NCI-H524 treated with DMSO at 0.1 percent for 48 hours (cell line): ENCODE data around the gene CNIH3.
"Not testable (repeated sequence)": the region's sequence is repeated elsewhere in the genome, so short reads cannot be mapped to it uniquely, and the experiment has no call there.

Experiments
- DNase-seq: peaks from one replicate; lab custom pipeline; 2025; lab: John Stamatoyannopoulos, UW

CNIH3 gene

DNA sequence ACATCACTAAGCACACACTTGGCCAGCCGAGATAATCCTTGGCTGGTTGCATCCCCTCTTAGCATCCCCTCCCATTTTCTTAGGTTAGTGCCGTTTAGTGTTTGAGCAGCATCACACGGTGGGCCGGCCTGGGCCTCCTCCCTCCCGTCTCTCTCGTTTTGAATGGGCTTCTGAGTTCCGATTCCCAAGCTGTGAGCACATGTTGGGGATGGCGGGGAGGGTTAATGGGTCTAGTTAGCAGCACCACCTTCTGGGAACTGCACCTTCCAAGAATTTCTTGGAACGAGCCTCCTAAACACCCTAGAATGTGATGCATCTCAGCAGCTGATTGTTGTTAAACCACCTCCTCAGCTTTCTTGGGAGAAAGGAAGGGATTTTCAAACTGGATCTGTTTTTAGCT is 73.3 kb downstream of the CNIH3 start:
- DNase-seq = no peak

DNA sequence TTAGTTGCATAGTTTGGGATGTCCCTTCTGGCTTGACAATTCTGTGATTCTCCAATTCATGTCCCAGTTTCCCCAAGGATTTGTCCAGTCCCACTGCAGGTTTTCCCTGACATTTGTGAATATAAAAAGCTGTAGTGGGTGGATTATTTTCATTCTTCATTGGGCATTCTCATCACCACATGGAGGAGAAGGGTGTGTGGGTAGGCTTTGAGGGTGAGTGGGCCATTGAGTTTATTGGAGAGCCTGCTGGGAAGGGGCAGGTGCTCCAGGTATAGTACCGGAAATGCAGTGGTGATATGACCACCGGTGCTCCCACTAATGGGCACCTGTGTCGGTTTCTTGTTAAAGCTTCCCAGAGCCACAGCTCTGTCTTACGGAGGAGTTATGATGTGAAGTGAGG is 74.5 kb downstream of the CNIH3 start:
- DNase-seq = no peak

DNA sequence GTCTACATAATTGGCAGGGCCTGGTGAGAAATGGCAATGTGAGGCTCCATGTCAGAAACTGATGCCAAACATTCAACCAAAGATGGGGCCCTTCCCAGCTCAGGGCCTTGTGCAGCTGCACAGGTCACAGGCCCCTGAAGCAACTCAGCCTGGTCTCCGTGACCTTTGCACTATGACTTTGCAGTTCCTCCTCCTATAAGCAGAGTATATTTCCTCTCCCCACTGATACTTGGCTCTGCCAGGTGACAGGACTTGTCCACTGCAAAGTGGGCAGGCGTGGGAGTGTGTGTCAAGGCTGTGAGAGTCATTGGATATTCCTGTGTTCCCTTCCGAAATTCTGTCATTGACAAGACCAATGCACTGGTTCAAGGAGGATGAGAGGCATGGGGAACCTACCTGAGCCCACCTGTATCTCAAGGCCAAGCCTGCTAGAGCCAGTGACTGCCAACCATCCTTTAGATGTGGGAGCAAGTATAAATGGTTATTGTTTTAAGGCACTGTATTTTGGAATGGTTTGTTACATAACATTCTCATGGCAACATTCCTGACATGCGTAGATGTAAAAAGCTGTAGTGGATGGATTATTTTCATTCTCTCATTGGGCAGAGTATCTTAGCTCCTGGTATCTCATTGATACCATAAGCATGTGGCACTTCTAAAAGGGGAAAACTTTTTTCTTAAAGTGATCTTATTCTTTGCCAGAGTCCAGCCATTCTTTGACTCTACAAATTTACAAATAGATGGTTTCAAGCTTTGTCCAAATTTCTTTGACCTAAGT is 75.2 kb downstream of the CNIH3 start:
- DNase-seq = no peak

DNA sequence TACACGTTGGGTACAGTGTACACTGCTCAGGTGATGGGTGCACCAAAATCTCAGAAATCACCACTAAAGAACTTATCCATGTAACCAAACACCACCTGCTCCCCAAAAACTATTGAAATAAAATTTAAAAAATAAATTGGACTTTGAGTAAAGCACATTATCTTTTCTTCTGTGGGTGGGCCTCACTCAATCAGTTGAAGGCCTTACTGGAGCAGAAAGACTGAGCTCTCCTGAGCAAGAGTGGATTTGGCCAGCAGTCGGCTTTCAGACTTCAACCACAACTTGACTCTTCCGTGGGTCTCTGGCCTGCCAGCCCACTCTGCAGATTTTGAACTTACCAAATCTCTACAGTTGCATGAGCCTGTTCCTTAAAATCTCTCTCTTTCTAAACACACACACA is 78.9 kb downstream of the CNIH3 start:
- no peak for DNase-seq

DNA sequence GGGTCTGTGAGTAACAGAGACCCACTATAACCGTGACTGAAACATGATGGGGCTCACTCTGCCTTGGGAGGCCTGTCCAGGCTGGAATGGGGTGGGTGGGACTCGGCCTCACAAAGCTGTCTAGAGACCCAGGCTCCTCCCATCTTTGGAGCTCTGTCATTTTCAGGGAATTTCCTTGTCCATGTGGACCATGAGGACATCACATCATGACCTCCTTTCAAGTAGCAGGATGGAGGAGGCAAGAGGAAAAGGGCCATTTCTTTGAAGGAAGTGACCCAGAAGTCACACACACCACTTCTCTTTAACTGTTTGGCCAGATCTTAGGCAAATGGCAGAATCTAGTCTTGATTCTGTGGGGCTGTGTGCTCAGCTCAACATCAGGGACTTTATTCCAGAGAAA is 79.9 kb downstream of the CNIH3 start:
- no peak for DNase-seq

DNA sequence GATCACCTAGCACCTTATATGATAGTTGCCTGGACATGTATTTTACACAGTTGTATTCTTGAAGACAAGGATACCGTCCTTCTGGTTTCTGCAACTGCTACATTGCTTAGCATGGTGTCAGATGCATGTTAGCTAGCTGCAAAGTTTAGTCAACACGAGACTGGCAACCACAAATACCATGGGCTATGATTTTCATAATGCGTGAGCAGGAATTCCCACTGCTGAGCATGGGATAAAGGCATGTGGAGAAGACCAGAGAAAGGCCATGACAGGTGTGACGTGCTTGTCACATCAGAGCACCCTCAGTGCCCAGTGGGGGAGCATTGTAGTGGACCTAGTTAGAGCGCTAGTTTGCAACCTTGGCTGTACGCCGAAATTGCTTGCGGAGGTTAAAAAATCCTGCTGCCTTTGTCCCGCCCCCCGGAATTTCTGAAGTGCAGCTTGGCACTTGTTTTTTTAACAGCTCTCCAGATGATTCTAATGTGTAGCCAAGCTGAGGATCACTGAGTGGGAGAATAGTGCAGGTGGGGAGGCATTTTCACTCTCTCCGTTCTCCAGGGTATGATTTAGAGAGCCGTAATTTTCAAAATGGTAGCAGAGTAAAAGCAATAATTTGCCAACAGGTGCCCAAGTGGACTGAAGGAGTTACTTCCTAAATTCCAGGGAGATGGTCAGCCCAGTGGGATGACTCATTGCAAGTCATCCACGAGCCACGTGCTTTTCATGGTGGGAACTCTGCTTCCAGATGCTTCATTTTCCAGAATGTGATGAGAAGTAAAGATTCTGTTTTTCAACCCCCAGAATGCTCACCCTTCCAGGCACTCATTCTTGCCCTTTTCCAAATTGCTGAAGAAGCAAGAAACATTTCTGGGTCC is 81.0 kb downstream of the CNIH3 start:
- no peak for DNase-seq

DNA sequence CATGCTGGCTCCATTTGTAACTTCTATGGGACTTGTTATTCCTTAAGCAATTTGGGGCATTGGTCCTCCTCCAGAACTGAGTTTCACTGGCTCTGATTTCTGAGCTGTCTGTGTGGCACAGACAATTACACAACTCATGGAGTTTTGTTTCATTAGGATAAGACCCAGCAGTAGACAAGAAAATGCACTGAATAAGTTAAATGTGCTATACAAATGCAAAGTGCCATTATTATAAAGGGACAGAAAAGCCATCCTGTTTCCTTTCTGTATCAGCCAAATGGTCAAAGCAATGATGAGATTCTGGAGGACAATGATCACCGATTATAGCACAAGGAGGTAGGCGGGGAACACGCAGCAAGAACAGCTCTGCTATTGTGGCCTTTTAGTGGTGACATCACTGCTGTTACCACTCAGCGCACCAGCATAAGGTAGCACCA is 81.9 kb downstream of the CNIH3 start:
- DNase-seq = no peak

- no peak for DNase-seq
Measured at GRCh38 chr1:224700918-224701531, 84.9 kb downstream of the CNIH3 start.

DNA sequence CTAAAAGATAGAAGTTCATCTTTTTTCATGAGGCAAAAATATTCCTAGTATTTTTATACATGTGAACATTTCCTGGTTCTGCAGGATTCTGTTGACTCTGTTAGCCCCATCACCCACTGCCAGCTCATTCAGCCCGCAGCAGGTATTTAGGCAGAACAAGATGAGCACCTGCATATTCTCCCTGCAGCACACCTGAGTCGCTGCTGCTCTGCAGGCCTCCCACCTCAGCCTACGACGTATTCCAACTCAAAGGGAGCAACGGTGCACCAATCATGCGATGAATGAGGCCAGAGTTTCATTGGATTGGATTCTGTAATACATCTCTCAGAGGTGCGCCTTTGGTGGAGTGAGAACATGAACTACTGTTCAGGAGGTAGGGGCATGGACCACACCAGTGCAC is 87.6 kb downstream of the CNIH3 start:
- no peak for DNase-seq

DNA sequence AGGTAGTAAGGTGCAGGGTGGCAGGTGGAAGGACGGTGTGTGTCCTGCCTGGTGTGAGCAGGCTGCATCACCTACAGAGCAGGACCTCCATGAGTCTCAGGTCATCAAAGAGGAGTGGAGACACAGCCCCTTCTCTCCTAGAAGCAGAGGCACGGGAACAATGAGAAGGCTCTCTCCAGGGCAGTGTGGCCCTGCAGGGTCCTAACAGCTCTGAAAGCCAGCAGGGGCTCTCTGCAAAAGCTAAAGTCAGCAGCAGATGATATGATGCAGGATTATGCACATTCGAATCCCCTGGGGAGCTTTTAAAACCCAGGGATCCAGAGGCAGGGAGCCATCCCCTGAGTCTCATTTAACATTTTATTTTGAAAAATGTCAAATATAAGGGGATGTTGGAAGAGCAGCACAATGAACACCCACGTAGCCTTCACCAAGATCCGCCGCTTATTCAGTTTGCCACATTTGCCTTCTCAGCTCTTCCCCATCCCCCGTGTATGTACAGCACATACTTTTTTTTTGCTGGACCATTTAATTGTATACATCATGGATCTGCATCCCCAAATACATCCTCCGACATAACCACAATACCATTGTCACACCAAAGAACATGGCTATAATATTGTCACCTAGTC is 88.1 kb downstream of the CNIH3 start:
- DNase-seq = peak; percentile 10

DNA sequence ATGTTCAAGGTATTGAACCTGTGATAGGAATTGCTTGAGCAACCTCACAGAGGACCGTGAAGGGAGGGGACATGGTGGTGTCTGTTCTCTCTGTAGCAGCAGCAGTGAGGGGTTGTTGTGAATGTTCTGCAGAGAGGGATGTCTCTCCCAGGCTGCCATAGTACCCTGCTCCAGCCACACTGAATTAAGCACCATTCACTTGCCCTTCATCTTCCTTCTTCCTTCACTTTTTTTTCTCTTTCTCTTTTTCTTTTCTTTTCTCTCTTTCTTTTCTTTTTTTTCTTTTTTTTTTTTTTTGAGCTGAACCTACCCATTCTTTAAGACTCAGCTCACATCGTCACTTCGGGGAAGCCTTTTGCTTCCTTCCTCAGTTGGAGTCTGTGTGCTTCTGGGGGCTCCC is 89.5 kb downstream of the CNIH3 start:
- no peak for DNase-seq

GRCh38 chr1:224707843-224708725 is 92.0 kb downstream of the CNIH3 start:
- DNase-seq = no peak

DNA sequence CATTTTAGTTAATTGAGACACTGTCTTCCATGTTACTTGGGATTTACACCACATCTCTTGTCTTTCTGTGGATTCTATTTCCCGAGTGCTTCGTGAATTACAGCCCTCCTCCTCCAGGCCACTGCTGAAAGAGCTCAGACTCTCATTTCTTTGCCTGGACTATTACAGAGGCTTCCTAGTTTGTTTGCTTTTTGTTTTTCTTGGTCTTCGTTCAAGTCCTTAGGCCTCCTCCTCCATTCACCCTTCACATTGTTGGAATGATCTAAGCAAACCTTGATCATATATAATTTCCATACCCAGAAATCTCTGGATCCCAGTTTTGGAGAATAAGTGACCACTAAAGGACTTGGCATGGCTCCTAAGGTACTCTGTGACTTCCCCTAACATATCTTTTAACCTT is 94.1 kb downstream of the CNIH3 start:
- no peak for DNase-seq

- DNase-seq = not testable (repeated sequence)
Measured at GRCh38 chr1:224711231-224711756, 95.2 kb downstream of the CNIH3 start.

DNA sequence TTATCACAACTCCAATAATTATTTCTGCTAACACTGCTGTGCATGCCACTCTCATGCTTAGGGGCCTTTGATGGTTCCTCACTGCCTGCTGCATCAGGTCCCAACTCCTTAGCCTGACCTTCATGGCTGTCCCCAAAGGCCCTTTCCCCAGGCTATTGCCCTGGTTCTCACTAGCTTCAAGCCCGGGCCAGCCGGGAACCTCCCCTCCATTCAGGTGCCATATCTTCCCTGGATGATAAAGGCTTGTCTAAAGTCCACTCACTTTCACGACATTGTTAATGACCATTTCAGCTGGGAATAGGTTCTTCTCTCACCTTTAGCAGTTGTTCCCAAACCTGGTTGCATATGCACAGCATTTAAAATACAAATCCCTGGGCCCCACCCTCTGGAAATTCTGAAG is 95.8 kb downstream of the CNIH3 start:
- DNase-seq = no peak

DNA sequence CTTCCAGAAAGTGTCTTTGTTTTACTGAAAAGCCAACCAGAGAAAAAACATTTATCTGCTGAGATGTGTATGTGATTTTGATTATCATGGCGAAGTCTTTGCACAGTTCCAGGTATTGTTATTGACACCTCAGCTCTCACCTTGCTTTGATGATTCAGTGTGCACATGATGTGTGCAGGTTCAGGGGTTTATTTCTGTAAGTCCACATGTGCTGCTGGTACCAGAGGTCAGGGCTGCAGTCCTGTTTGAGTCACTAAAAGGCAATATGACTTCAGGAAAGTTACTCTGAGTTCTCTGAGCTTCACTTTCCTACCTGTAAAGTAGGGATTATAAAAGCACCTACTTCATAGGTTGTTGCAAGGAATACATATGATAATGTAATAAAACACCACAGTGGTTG is 97.1 kb downstream of the CNIH3 start:
- no peak for DNase-seq

DNA sequence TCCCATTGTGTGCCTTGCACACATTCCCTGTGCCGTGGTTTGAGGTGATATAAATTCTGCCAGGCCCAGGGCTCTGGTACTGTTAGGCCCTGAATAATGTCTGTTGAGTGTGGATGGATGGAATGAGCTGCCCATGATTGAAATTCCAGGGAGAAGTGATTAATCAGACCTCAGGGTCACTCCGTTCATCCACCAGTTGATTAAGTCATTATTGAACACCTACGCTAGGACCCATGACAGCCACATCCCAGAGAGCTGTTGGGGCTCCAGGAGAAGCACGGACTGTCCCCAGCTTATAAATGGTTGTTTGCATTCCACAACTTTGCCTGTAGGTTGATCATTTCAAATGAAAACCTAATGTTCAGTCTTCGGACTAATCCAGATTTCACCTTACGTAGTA is 98.4 kb downstream of the CNIH3 start:
- DNase-seq = no peak

DNA sequence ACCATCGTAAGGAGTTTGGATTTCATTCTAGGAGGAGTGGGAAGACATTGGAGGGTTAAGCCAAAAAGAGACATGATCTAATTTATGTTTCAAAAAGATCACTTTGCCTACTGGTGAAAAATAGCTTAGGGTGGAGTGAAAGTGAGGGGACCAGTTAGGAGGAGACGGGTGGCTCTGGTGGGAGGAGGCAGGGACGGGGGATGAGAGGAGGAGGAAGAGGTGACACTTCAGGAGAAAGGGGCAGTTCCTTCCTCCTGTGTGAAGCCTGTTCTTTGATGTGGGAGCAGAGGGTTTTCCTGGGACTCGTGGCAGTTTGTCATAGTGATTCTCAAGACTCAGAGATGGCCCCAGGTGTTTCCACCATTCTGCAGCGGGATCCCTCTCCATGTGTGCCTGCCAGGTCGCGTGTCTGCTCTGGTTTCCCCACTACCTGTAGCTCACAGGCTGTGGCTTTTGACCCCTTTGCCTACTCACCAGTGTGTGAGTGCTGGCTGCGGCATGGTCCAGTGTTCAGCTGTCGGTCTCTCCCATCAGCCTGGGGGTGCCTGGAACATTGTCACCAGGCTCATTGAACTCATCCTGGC is 102.4 kb downstream of the CNIH3 start:
- DNase-seq = no peak

- no peak for DNase-seq
Measured at GRCh38 chr1:224719716-224720115, 103.6 kb downstream of the CNIH3 start.

- no peak for DNase-seq
Measured at GRCh38 chr1:224720216-224720615, 104.1 kb downstream of the CNIH3 start.

- no peak for DNase-seq
Measured at GRCh38 chr1:224721000-224721399, 104.9 kb downstream of the CNIH3 start.
